Upper lobe of right lung (tissue), 1 donor: Measurements from ENCODE around the gene ETF1. TPM values are rescaled to one million over a fixed set of nuclear protein-coding genes. Genes with fewer than 3 reads are reported as not detected.

Source experiments
- ATAC-seq: fragments of 200-7000 bp; cut with Tn5 transposase; one replicate; pipeline ENCODE4 v1.9.1; 2020; ENCODE audit warnings: mild to moderate bottlenecking, moderate library complexity
- DNase-seq: peaks from one replicate; pipeline ENCODE4 v3.0.0-alpha.2; 2020
- H3K27ac ChIP-seq: fragments of 200-600 bp; one replicate; pipeline ENCODE4 v1.8.0; 2022
- H3K27me3 ChIP-seq: fragments of 200-600 bp; one replicate; pipeline ENCODE4 v1.8.0; 2022; ENCODE audit warnings: mild to moderate bottlenecking
- H3K36me3 ChIP-seq: fragments of 200-600 bp; one replicate; pipeline ENCODE4 v1.8.0; 2022
- H3K4me1 ChIP-seq: fragments of 200-600 bp; one replicate; pipeline ENCODE4 v1.8.0; 2022
- H3K4me3 ChIP-seq: fragments of 200-600 bp; one replicate; pipeline ENCODE4 v1.8.0; 2022; ENCODE audit warnings: mild to moderate bottlenecking
- H3K9me3 ChIP-seq: fragments of 200-600 bp; one replicate; pipeline ENCODE4 v1.8.0; 2022
- CTCF ChIP-seq: fragments of 200-600 bp; IDR thresholded peaks from one replicate; pipeline ENCODE4 v1.8.0; 2022; ENCODE audit warnings: antibody characterized with exemption
- intact Hi-C: fragments of 100-400 bp; cut with DNase I; formaldehyde crosslinking; loops from one replicate; pipeline ENCODE4 v1.11.0; 2022
- total RNA-seq: library from RNA; stranded (reverse); fragmentation: NEBNext Ultra II Directional; extraction: Animal tissue kit (Norgen Biotek cat#: 25700); gene quantifications from one replicate; pipeline ENCODE4 v1.2.1, GENCODE V29; 2021
- donor health status: DM: no; HTN: yes; CAD: no; lungs with severe emphysema.

ETF1 gene
- total RNA-seq, 1 donor from 2014 or later, result 114 TPM

GRCh38 chr5:138568061-138568824, 25.2 kb upstream of the ETF1 start:
- no peak for ATAC-seq
- TF ChIP-seq CTCF, result no peak
- Histone ChIP-seq H3K36me3 (peaks cover 100% of the 10 kb centered on the region), H3K4me3 (no peak overlapping the region), H3K4me1 (peaks cover 3% of the 10 kb centered on the region), H3K27me3 (no peaks in the 10 kb centered on the region), H3K27ac (no peak overlapping the region), H3K9me3 (no peaks in the 10 kb centered on the region)
- no peak for DNase-seq
- intact Hi-C loops, result no loop called here

- H3K36me3 ChIP-seq, result peaks cover 97% of the 10 kb centered on the region
- H3K4me1 ChIP-seq, result no peaks in the 10 kb centered on the region
These were observed 23.8 kb upstream of the ETF1 start for GRCh38 chr5:138566792-138567191.

GRCh38 chr5:138565100-138565821, 22.2 kb upstream of the ETF1 start:
- Histone ChIP-seq H3K4me3 (no peak overlapping the region), H3K4me1 (no peaks in the 10 kb centered on the region), H3K9me3 (no peaks in the 10 kb centered on the region), H3K36me3 (peaks cover 97% of the 10 kb centered on the region), H3K27me3 (no peaks in the 10 kb centered on the region), H3K27ac (no peak overlapping the region)
- DNase-seq (no peak), ATAC-seq (no peak)
- TF ChIP-seq CTCF, result no peak
- intact Hi-C loops, result no loop called here

More at GRCh38 chr5:138566792-138567191, 23.8 kb upstream of the ETF1 start:
- Histone ChIP-seq H3K27me3 (no peaks in the 10 kb centered on the region), H3K4me3 (no peak overlapping the region), H3K27ac (no peak overlapping the region), H3K9me3 (no peaks in the 10 kb centered on the region)
- intact Hi-C loops, result no loop called here
- TF ChIP-seq CTCF, result no peak
- DNase-seq (no peak), ATAC-seq (no peak)

GRCh38 chr5:138564242-138564641, 21.2 kb upstream of the ETF1 start:
- H3K27ac ChIP-seq, result no peak overlapping the region
- DNase-seq, result no peak
- ATAC-seq, result no peak
- intact Hi-C loops, result no loop called here
- peaks cover 97% of the 10 kb centered on the region for H3K36me3 ChIP-seq
- H3K9me3 ChIP-seq, result no peaks in the 10 kb centered on the region
- H3K27me3 ChIP-seq, result no peaks in the 10 kb centered on the region
- no peaks in the 10 kb centered on the region for H3K4me1 ChIP-seq
- no peak overlapping the region for H3K4me3 ChIP-seq
- no peak for TF ChIP-seq CTCF

- no peak for TF ChIP-seq CTCF
- Histone ChIP-seq H3K36me3 (peaks cover 97% of the 10 kb centered on the region), H3K4me3 (no peak overlapping the region), H3K4me1 (no peaks in the 10 kb centered on the region), H3K27me3 (no peaks in the 10 kb centered on the region), H3K9me3 (no peaks in the 10 kb centered on the region), H3K27ac (no peak overlapping the region)
- intact Hi-C loops, result no loop called here
- DNase-seq (no peak), ATAC-seq (no peak)
These were observed 20.5 kb upstream of the ETF1 start for GRCh38 chr5:138563340-138564118.
